GM18505 (cell line): ENCODE measurements around the gene LRRC17.
"Not testable (repeated sequence)": the region's sequence is repeated elsewhere in the genome, so short reads cannot be mapped to it uniquely, and the experiment has no call there.

Experiments
- ATAC-seq: cut with Tn5 transposase; IDR thresholded peaks from one replicate; pipeline ENCODE4 v1.9.1; 2021; ENCODE audit not compliant: unreplicated experiment
- POLR2A ChIP-seq: IDR thresholded peaks from 4 replicates; pipeline ENCODE4 v1.6.1; 2011; ENCODE audit warnings: borderline replicate concordance; ENCODE audit not compliant: insufficient read depth, insufficient read length; ENCODE audit errors: extremely low read depth

The LRRC17 gene

DNA sequence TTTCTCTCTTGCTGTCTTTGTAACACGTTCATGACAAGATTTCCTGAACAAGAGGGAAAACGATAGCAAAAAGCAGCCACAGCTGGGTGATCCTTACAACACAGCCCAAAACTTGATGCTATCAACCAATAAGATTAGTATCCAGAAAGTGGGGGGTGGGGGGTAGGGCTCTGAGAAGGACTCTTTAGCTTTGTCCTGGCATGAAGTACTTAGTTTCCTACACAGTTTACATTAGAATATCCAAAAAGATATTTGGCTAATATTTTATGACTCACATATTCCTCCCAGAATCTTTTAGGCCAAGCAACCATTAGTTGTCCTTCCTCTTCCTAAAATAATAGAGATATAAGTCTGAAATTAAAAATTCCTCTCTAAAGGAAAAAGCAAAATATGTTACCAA, 22.9 kb upstream of the LRRC17 start:
- TF ChIP-seq POLR2A = no peak
- ATAC-seq = no peak

DNA sequence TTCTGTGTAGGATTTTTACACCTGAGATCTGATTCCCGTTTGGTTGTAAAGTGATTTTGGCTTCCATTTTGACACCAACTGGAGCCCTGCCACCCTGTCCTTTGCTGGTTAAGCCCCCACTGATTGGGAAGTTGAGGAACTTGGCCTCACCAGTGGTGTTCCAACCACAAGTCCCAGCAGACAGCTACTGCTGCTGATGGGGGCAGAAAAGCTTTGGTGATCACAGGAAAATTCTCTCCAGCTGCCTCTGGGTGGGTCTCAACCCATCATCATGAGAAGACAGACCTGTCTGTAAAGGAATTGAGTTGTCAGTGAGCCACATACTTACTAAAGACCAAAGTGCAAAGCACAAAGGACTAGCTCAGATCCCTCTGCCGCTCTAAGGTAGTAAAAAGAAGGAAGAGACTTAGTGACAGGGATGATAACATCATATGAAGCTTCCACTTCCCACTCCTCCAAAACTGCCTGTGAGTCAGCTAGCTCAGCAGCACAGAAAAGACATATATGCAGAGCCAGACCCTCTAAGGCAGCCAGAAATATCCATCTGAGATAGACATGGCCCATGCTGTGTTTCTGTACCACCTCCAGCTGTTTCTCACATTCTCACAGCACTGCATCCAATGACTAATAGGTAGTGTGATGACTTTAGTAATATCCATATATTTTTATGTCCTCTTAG, 22.4 kb upstream of the LRRC17 start:
- ATAC-seq = no peak
- TF ChIP-seq POLR2A = no peak

DNA sequence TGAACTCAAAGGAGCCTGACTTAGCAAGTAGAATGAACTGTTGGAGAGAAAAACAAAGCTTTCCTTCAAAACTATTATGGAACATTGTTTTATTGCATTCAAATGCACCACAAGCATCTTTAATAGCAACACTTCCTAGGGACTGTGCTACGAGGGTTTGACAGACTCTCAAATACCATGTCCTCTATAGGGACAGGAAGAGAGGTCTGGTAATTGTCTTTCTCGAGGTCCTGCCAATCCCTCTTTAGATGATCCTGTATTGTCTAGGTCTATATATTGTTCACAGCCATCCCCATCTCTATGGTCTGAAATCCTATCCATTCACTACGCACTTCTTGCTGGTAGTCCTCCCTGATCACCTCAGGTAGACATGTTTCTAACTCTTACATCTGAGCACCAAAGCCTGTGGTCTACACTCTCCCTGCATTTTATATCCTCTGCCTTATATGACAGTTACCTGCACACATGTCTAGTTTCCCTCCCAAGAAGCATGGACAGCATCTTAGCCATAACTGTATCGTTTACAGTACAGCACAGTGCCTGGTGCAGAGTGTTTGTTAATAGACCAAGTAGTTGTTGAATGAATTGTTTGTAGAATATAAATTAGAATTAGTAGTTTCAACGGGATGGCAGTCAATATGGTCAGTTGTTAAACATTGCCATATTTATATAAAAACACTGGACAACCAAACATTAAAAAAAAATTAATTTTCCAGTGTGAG, 21.7 kb upstream of the LRRC17 start:
- no peak for TF ChIP-seq POLR2A
- no peak for ATAC-seq

DNA sequence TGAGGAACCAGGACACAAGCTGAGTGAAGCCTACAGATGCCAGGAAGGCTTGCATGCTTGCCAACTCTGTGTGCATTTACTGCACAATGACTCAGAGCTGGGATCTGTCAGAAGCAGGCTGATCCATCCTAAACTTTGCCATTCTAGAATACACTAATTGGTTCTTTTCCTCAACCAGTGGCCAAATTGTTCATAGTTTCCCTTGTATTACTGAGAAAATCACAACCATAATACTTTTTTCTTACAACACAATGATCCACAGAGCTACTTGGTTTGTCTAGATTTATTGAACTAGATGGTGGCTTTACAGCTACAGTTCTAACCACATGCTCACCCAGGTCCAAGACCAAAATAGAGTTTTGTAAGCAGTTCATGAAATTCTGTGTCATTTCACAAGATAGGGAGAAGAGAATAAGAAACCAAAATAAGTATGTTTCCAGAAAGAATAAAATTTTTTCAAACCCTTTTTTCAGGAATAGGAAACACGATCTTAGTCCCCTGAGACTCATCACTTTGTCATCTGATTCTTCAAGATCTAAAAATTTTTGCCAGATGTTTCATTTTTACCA, 21.0 kb upstream of the LRRC17 start:
- no peak for ATAC-seq
- TF ChIP-seq POLR2A = no peak

DNA sequence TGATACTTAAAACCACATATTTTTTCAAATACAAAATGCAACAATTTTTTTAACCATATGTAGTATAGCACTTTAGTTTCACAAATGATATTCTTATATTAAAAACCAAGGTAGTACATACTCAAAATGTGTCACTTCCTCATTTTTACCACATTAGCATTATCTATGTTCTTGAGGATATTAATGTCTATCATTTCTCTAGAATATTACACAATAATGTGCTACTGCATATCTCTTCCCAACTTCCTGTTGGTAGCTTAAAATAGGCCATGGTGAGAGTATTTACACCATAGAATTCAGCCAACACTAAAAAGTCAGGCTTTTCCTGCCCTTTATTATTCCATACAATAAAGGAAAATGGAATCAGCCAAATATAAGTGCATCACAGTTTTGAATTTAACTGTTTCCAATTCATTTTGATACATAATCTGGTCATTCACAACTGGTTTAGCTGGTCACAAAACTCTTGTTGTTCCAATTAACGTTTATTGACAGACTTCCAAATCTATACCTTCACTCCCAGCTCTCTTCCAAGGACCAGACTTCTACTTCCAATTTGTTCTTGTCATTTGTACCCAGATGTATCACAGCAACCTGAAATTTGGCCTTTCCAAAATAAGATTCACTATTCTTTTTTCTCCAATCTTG, 20.0 kb upstream of the LRRC17 start:
- no peak for ATAC-seq
- TF ChIP-seq POLR2A = no peak

DNA sequence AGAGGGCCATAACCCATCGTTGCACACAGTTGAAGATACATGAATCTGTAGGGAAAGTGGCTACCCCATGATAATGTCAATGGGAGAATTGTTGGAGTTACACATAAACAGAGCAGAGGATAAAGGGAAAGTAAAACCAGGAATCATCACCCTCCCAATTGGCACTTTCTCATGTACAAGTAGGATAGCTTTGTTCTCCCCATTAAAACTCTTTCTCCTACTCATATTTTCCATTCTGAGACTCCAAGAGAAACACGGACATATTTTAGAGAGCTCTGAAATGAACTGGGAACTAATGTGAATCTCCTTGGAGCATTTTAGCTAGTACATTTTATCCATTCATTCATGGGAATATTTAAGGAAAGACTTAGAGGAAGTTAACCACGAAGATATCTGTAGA, 17.2 kb upstream of the LRRC17 start:
- no peak for TF ChIP-seq POLR2A
- ATAC-seq = no peak

DNA sequence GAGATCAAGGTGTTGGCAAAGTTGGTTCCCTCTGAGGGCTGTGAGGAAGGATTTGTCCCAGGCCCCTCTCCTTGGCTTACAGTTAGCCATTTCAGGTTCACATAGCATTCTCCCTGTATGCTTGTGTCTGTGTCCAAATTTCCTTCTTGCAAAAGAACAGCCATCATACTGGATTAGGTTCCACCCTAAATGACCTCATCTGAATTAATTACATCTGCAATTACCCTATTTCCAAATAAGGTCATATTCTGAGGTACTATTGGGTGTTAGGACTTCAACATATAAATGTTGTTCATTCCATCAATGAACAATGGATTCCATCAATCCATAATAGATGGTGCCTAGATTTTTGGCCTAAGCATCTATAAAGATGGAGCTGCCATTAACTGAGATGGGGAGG, 16.2 kb upstream of the LRRC17 start:
- no peak for ATAC-seq
- no peak for TF ChIP-seq POLR2A

DNA sequence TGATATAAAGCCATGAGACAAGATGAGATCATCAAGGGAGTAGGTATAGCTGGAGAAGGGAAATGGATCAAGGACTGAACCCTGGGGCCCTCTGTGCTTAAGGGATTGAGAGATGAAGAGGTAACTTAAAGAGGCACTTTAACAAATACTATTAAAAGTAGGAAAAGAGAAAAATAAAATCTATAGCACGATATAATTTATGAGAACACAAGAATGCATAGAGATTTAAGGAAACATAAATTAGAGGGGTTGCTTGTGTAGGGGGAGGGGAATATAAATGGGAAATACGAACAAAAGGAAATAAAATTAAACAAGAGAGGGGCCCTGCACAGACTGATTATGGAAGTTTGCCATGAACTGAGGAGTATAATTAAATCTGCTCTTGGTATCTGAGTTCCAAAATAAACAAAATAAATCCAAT, 15.6 kb upstream of the LRRC17 start:
- no peak for ATAC-seq
- no peak for TF ChIP-seq POLR2A

DNA sequence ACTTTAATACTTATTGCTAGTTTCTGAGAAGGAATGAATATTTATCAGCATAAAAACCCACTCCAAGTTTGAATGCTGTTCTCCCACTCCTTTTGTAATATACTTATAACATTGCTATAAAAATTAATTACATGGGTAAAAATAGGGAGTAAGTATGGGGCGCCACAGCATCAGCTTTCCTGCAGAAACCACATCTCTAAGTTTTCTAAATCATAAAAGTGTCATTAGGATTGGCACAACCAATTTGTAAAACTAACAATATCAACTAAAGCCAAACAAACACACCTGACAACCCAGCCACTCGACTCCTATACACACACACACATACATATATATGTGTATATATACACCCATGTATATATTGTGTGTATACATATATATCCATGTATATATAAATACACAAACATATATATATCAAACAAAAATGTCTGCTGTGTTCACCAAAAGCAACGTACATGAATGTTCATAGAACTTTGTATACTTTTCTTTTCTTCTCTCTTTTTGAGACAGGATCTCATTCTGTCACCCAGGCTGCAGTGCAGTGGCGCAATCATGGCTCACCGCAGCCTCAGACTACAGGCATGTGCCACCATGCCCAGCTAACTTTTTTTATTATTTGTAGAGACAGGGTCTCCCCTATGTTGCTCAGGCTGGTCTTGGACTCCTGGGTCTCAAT, 14.8 kb upstream of the LRRC17 start:
- no peak for TF ChIP-seq POLR2A
- no peak for ATAC-seq

DNA sequence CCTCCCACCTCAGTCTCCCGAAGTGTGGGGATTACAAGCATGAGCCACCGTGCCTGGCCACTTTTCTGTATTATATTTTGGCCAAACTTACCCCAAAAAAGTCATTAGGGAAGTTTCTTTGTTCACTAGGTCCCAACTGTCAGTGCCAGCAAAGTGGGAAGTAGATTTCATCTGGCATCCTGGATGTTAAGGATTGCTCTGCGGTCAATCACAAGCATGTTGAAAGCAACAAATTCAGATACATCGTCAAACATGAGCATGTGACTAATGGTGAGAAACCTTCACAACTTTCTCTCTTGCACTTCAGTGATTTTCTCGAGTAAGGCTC, 14.3 kb upstream of the LRRC17 start:
- TF ChIP-seq POLR2A = no peak
- ATAC-seq = no peak

DNA sequence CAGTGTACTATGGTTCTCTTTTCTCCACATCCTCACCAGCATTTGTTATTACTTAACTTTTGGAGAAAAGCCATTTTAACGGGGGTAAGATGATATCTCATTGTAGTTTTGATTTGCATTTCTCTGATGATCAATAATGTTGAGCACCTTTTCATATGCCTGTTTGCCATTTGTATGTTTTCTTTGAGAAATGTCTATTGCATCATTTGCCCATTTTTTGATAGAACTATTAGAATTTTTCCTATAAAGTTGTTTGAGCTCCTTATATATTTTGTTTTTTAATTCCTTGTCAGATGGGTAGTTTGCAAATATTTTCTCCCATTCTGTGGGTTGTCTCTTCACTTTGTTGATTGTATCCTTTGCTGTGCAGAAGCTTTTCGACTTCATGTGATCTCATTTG, 10.7 kb upstream of the LRRC17 start:
- not testable (repeated sequence) for ATAC-seq

DNA sequence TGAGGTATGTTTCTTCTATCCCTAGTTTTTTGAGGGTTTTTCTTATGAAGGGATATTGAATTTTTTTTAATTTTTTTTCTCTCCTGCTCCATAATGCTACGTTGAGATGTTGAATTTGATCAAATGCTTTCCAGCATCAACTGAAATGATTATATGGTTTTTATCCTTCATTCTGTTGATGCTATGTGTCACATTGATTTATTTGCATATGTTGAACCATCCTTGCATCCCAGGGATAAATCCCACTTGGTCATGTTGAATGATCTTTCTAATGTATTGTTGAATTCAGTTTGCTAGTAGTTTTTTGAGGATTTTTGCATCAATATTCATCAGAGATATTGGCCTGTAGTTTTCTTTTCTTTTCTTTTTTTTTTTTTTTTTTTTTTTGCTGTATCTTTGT, 9.2 kb upstream of the LRRC17 start:
- ATAC-seq = not testable (repeated sequence)

DNA sequence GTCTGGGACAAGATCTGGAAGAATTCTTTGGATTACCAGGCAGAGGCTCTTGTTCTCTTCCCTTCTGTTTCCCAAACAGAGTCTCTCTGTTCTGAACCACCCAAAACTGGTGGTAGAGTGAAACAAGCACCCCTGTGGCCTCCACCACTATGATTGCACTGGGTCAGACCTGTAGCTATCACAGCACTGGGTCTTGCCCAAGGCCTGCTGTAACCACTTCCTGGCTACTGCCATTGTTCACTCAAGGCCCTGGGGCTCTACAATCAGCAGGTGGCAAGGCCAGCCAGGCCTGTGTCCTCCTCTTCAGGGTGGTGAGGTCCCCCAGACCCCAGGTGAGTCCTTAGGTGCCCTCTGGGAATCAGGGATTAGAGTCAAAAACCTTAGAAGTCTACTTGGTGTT, 4.1 kb upstream of the LRRC17 start:
- ATAC-seq = no peak
- TF ChIP-seq POLR2A = no peak

DNA sequence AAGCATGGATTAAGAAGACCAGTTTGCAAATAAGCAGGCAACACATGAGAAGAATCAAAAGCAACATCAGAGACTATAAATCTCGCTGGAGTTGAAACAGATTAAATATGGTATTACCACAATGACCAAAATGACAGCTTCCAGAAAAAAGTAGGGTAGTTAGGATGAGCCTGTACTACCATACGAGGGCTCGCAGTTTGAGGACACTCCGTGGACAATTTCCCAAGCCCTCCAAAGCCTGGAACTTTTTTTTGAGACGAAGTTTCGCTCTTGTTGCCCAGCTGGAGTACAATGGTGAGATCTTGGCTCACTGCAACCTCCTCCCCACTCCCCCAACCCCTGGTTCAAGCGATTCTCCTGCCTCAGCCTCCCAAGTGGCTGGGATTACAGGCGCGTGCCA, 1.0 kb downstream of the LRRC17 start:
- TF ChIP-seq POLR2A = no peak
- no peak for ATAC-seq

DNA sequence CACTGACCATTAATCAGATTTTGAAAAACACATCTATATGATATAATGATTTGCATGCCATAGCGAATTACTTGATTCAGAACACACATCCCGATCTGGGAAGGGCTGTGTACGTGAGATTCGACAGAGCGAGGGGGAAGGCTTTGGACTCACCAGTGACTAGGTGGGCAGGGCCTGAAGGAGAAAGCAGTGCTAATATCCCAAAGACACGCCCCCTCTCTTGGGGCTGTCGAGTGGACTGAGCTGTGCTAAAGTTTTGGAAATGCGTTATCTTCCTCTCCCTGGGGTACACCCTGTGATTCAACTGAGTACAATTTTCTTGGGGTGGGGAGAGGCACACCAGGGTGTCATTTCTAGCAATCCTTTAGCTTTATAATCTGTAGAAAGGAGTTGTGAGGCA, 1.8 kb downstream of the LRRC17 start:
- no peak for TF ChIP-seq POLR2A
- no peak for ATAC-seq
